ENCODE data around the gene SOWAHA. TPM values are rescaled to one million over a fixed set of nuclear protein-coding genes. Genes with fewer than 3 reads are reported as not detected.

The SOWAHA gene
- total RNA-seq, 1 experiment from 2014 or later = 0.39 TPM

DNA sequence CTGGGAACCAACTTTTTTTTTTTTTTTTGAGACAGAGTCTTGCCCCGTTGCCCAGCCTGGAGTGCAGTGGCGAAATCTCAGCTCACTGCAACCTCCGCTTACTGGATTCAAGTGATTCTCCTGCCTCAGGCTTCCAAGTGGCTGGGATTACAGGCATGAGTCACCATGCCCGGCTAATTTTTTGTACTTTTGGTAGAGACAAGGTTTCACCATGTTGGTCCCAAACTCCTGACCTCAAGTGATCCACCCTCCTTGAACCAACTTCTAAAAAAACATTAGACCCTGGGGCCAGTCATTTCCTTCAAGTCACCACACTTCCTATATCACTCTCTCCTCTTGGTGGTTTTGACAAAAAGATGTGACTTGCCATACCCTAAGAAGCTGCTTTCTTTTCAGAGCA is 28.2 kb downstream of the SOWAHA start:
- intact Hi-C loops (cut with micrococcal nuclease) = no loop called here
- POLR2A ChIA-PET = no interaction called here

DNA sequence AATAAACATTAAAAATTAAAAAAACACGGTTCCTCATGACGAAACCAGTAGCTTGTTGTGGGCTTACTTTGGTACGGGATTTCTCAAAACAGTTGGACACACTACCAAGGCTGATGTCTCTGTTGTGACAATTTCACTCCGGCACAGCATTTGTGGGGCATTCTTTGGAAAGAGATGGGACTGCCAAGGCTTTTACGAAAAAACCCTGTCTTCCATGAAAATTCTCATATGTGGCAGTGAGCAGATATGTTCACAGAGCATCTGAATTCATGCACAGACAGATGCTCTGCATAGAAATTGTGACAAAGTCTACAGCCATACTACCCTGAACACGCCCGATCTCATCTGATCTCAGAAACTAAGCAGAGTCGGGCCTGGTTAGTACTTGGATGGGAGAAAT is 35.2 kb downstream of the SOWAHA start:
- ATAC-seq = no peak
- H3K4me1 ChIP-seq (ENCODE audit: control insufficient read depth in 1 of 2, insufficient read depth in 2 of 2, low read length in 2 of 2) = no peaks in the 10 kb centered on the region
- POLR2A ChIA-PET = no interaction called here
- TF ChIP-seq JUND (IDR thresholded peaks at IDR 0.05) = no peak
- no peak for TF ChIP-seq CBX3 (IDR thresholded peaks at IDR 0.05; ENCODE audit: low read depth)
- no peak for TF ChIP-seq POLR2AphosphoS5 (IDR thresholded peaks at IDR 0.05; ENCODE audit: low read depth, low read length)
- TF ChIP-seq EZH2phosphoT487 (IDR thresholded peaks at IDR 0.05; ENCODE audit: borderline replicate concordance) = no peak
- no peak for TF ChIP-seq ZFX (IDR thresholded peaks at IDR 0.05)
- TF ChIP-seq YY1 (IDR thresholded peaks at IDR 0.05; ENCODE audit: extremely low read depth, insufficient replicate concordance, low read depth, low read length) = no peak
- TF ChIP-seq ELF1 (IDR thresholded peaks at IDR 0.05; ENCODE audit: borderline replicate concordance, low read depth) = no peak
- no peak for TF ChIP-seq RAD21 (IDR thresholded peaks at IDR 0.05; ENCODE audit: low read depth)
- TF ChIP-seq, protein P1, sequence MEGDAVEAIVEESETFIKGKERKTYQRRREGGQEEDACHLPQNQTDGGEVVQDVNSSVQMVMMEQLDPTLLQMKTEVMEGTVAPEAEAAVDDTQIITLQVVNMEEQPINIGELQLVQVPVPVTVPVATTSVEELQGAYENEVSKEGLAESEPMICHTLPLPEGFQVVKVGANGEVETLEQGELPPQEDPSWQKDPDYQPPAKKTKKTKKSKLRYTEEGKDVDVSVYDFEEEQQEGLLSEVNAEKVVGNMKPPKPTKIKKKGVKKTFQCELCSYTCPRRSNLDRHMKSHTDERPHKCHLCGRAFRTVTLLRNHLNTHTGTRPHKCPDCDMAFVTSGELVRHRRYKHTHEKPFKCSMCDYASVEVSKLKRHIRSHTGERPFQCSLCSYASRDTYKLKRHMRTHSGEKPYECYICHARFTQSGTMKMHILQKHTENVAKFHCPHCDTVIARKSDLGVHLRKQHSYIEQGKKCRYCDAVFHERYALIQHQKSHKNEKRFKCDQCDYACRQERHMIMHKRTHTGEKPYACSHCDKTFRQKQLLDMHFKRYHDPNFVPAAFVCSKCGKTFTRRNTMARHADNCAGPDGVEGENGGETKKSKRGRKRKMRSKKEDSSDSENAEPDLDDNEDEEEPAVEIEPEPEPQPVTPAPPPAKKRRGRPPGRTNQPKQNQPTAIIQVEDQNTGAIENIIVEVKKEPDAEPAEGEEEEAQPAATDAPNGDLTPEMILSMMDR (IDR thresholded peaks at IDR 0.05 in 2 of 3, conservative IDR thresholded peaks at IDR 0.05 in 1 of 3; ENCODE audit: borderline replicate concordance in 1 of 3, insufficient read depth in 1 of 3, low read depth in 2 of 3, low read length in 2 of 3) = no peak
- no peak for TF ChIP-seq EZH2 (IDR thresholded peaks at IDR 0.05)
- TF ChIP-seq, protein P2, sequence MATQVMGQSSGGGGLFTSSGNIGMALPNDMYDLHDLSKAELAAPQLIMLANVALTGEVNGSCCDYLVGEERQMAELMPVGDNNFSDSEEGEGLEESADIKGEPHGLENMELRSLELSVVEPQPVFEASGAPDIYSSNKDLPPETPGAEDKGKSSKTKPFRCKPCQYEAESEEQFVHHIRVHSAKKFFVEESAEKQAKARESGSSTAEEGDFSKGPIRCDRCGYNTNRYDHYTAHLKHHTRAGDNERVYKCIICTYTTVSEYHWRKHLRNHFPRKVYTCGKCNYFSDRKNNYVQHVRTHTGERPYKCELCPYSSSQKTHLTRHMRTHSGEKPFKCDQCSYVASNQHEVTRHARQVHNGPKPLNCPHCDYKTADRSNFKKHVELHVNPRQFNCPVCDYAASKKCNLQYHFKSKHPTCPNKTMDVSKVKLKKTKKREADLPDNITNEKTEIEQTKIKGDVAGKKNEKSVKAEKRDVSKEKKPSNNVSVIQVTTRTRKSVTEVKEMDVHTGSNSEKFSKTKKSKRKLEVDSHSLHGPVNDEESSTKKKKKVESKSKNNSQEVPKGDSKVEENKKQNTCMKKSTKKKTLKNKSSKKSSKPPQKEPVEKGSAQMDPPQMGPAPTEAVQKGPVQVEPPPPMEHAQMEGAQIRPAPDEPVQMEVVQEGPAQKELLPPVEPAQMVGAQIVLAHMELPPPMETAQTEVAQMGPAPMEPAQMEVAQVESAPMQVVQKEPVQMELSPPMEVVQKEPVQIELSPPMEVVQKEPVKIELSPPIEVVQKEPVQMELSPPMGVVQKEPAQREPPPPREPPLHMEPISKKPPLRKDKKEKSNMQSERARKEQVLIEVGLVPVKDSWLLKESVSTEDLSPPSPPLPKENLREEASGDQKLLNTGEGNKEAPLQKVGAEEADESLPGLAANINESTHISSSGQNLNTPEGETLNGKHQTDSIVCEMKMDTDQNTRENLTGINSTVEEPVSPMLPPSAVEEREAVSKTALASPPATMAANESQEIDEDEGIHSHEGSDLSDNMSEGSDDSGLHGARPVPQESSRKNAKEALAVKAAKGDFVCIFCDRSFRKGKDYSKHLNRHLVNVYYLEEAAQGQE (IDR thresholded peaks at IDR 0.05; ENCODE audit: low read depth) = no peak
- TF ChIP-seq SP1 (IDR thresholded peaks at IDR 0.05; ENCODE audit: low read depth) = no peak
- no peak for TF ChIP-seq SRF (IDR thresholded peaks at IDR 0.05; ENCODE audit: low read depth)
- TF ChIP-seq, protein P3, sequence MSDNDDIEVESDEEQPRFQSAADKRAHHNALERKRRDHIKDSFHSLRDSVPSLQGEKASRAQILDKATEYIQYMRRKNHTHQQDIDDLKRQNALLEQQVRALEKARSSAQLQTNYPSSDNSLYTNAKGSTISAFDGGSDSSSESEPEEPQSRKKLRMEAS (IDR thresholded peaks at IDR 0.05) = no peak
- TF ChIP-seq CEBPB (IDR thresholded peaks at IDR 0.05; ENCODE audit: low read depth) = no peak
- TF ChIP-seq SIN3A (IDR thresholded peaks at IDR 0.05; ENCODE audit: low read depth) = no peak

More for the DNA sequence above, 28.2 kb downstream of the SOWAHA start:
- Histone ChIP-seq H3K4me1 (ENCODE audit: control insufficient read depth in 1 of 2, insufficient read depth in 2 of 2, low read length in 2 of 2) (0 out of 4 replicates have a peak, but pooled peaks cover 0 to 4% of the 10 kb centered on the region in 2 experiments), H3K9me2 (ENCODE audit: insufficient read depth) (no peaks in the 10 kb centered on the region), H2AFZ (ENCODE audit: low read depth, low read length, poor library complexity, severe bottlenecking) (no peak overlapping the region), H3K36me3 (ENCODE audit: control insufficient read depth in 1 of 2, insufficient read depth in 2 of 2, low read length in 2 of 2) (no peaks in the 10 kb centered on the region), H3K27me3 (ENCODE audit: insufficient read depth, low read length) (no peaks in the 10 kb centered on the region), H3K4me2 (ENCODE audit: low read length) (no peak overlapping the region), H3K9ac (ENCODE audit: low read length) (no peak overlapping the region), H3K4me3 (replicated peaks in 1 of 2; ENCODE audit: low read depth in 1 of 2, low read length in 2 of 2) (no peak overlapping the region), H4K20me1 (ENCODE audit: insufficient read depth) (no peaks in the 10 kb centered on the region), H3K79me2 (ENCODE audit: insufficient read depth, low read length) (no peaks in the 10 kb centered on the region), H3K9me3 (ENCODE audit: control insufficient read depth in 1 of 2, insufficient read depth in 1 of 2, low read depth in 1 of 2, low read length in 2 of 2) (no peaks in the 10 kb centered on the region), H3K27ac (ENCODE audit: low read depth, low read length) (no peak overlapping the region)
- DNase-seq (ENCODE audit: low read depth, low spot score) (no peak), ATAC-seq (no peak)
- RAD21 ChIA-PET (ENCODE audit: low non-redundant PET in 1 of 2, low total read pairs in 2 of 2, uncharacterized antibody in 2 of 2, unreplicated experiment in 2 of 2) = no interaction called here
- no peak for TF ChIP-seq SRF (IDR thresholded peaks at IDR 0.05; ENCODE audit: low read depth)
- BruUV-seq (replicated peaks) = no TSS peak
- CTCF ChIA-PET = no interaction called here

More for the DNA sequence above, 35.2 kb downstream of the SOWAHA start:
- Histone ChIP-seq H2AFZ (ENCODE audit: low read depth, low read length, poor library complexity, severe bottlenecking) (no peak overlapping the region), H3K9me3 (ENCODE audit: control insufficient read depth in 1 of 2, insufficient read depth in 1 of 2, low read depth in 1 of 2, low read length in 2 of 2) (no peaks in the 10 kb centered on the region), H4K20me1 (ENCODE audit: insufficient read depth) (no peaks in the 10 kb centered on the region), H3K27ac (ENCODE audit: low read depth, low read length) (no peak overlapping the region), H3K36me3 (ENCODE audit: control insufficient read depth in 1 of 2, insufficient read depth in 2 of 2, low read length in 2 of 2) (no peaks in the 10 kb centered on the region), H3K4me2 (ENCODE audit: low read length) (no peak overlapping the region), H3K27me3 (ENCODE audit: insufficient read depth, low read length) (no peaks in the 10 kb centered on the region), H3K9me2 (ENCODE audit: insufficient read depth) (no peaks in the 10 kb centered on the region), H3K79me2 (ENCODE audit: insufficient read depth, low read length) (no peaks in the 10 kb centered on the region), H3K4me3 (replicated peaks in 1 of 2; ENCODE audit: low read depth in 1 of 2, low read length in 2 of 2) (no peak overlapping the region), H3K9ac (ENCODE audit: low read length) (no peak overlapping the region)
- DNase-seq (ENCODE audit: low read depth, low spot score) = no peak
- intact Hi-C loops (cut with micrococcal nuclease) = no loop called here
- CTCF ChIA-PET = no interaction called here
- RAD21 ChIA-PET (ENCODE audit: low non-redundant PET in 1 of 2, low total read pairs in 2 of 2, uncharacterized antibody in 2 of 2, unreplicated experiment in 2 of 2) = no interaction called here
- no TSS peak for BruUV-seq (replicated peaks)

All from HCT116 (cell line).